Ovary (tissue), 9 donors: ENCODE results near the gene HSP90AB1. TPM values are rescaled to one million over a fixed set of nuclear protein-coding genes. Genes with fewer than 3 reads are reported as not detected.
A peak's percentile ranks its signal among the peaks of the same experiment; 100 is the strongest.
"Not testable (repeated sequence)": the region's sequence is repeated elsewhere in the genome, so short reads cannot be mapped to it uniquely, and the experiment has no call there.

ENCODE experiments used
- DNase-seq, 5 donors: peaks; one replicate each; pipeline ENCODE4 v3.0.0-alpha.2; 2019 to 2020
- H3K27ac ChIP-seq, 2 donors: fragments of 200-600 bp; one replicate each; pipeline versions ENCODE4 v1.5.1 to v1.8.0; 2019 to 2022
- H3K27me3 ChIP-seq: fragments of 200-600 bp; one replicate; pipeline ENCODE4 v1.8.0; 2022
- H3K36me3 ChIP-seq: fragments of 200-600 bp; sonication (generic); one replicate; pipeline ENCODE4 v1.5.1; 2019
- H3K4me1 ChIP-seq: one replicate; pipeline ENCODE4 v1.8.1; 2013; ENCODE audit warnings: mild to moderate bottlenecking, moderate library complexity; ENCODE audit not compliant: insufficient read depth
- H3K4me3 ChIP-seq: fragments of 200-600 bp; sonication (generic); one replicate; pipeline ENCODE4 v1.5.1; 2017
- H3K9me3 ChIP-seq, 2 donors: fragments of 200-600 bp in 1 of 2; sonication (generic) in 1 of 2; one replicate each; pipeline versions ENCODE4 v1.5.1 to v1.8.1; 2013 to 2019; ENCODE audit warnings: mild to moderate bottlenecking in 1 of 2, moderate library complexity in 1 of 2
- EP300 ChIP-seq: sonication (generic); formaldehyde crosslinking; IDR thresholded peaks from one replicate; pipeline ENCODE4 v1.6.1; 2017; ENCODE audit warnings: antibody characterized with exemption
- POLR2A ChIP-seq: fragments of 450-650 bp; IDR thresholded peaks from one replicate; pipeline ENCODE4 v1.6.1; 2017; ENCODE audit warnings: antibody characterized with exemption, mild to moderate bottlenecking, moderate library complexity
- WGBS, 3 donors: extraction: QIAGEN DNeasy Blood & Tissue Kit in 1 of 3; methylation state at CpG; one replicate each; pipeline versions ENCODE4 v1.1.5 to v1.1.7; 2013 to 2017; 5-methylcytosine and 5-hydroxymethylcytosine counted together
- intact Hi-C, 4 donors: fragments of 100-400 bp; cut with DNase I; formaldehyde crosslinking; loops; one replicate each; pipeline versions ENCODE4 v1.11.0 to v1.15.1; 2022 to 2023
- polyA plus RNA-seq, 2 donors: library from polyadenylated mRNA; stranded (reverse); fragments of 200-250 nt in 1 of 2; fragments of 350-450 nt in 1 of 2; fragmentation: Illumina TruSeq in 1 of 2; extraction: RNeasy Lipid Tissue Mini Kit (QIAGEN cat#74804) in 1 of 2; gene quantifications; one replicate each; pipeline ENCODE4 v1.2.3, GENCODE V29; 2013 to 2014
- total RNA-seq, 7 donors: library from RNA; depleted of rRNA in 2 of 7; stranded (reverse); fragments of >200 nt in 2 of 7; fragmentation: NEBNext Ultra II Directional in 3 of 7; extraction: Animal tissue kit (Norgen Biotek cat#: 25700) in 3 of 7; gene quantifications; one replicate each; pipeline versions ENCODE4 v1.1.0 to v1.2.4, GENCODE V29; 2016 to 2023
- TF ChIP-seq, protein P1 (sequence below), 3 donors: fragments of 450-650 bp in 2 of 3; fragments of 200-600 bp in 1 of 3; IDR thresholded peaks; one replicate each; pipeline versions ENCODE4 v1.5.1 to v1.8.0; 2016 to 2022; ENCODE audit warnings: antibody characterized with exemption in 3 of 3, mild to moderate bottlenecking in 1 of 3
- donor health status: DM: no; HTN: no; CAD: no; lungs with moderate emphysema.
- donor health status: DM: no; HTN: no; CAD: no.
- donor health status: Bipolar disorder and iron deficiency.
- donor health status: DM: yes; HTN: yes; CAD: no.
- donor health status: DM: no; HTN: no; CAD: no.
- donor health status: DM: yes; HTN: yes; CAD: no.

HSP90AB1 gene
- total and polyA plus RNA-seq, 9 donors: 820 to 1,905 (median 1,051) TPM

DNA sequence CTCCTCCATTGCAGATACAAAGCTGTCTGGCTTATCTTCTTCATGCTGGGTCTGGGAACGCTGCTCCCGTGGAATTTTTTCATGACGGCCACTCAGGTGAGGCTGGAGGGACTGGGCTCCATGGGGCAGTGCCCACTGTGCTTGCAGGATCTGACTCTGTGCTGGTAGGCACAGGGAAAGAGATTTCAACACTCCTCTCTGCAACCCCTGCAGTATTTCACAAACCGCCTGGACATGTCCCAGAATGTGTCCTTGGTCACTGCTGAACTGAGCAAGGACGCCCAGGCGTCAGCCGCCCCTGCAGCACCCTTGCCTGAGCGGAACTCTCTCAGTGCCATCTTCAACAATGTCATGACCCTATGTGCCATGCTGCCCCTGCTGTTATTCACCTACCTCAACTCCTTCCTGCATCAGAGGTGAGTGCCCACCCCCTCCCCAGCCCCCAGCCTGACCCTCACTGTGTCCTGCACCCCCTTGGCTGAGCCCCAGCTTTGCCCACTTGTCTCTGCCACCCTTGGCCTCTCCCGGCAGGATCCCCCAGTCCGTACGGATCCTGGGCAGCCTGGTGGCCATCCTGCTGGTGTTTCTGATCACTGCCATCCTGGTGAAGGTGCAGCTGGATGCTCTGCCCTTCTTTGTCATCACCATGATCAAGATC lies 17.4 kb upstream of the HSP90AB1 start:
- intact Hi-C loops: loop anchor here in 2 of 4 donors (5.0 kb wide), 2 partner anchors 52 to 57 kb away; no protein-coding TSS in a partner anchor
- H3K27ac ChIP-seq: no peak overlapping the region
- H3K4me3 ChIP-seq: no peak overlapping the region
- WGBS, 3 donors: 81 to 87% (median 82%) methylated on average over 11 of the region's 11 CpGs
- no peaks in the 10 kb centered on the region for H3K36me3 ChIP-seq
- TF ChIP-seq POLR2A (no peak), EP300 (no peak)
- TF ChIP-seq, protein P1, sequence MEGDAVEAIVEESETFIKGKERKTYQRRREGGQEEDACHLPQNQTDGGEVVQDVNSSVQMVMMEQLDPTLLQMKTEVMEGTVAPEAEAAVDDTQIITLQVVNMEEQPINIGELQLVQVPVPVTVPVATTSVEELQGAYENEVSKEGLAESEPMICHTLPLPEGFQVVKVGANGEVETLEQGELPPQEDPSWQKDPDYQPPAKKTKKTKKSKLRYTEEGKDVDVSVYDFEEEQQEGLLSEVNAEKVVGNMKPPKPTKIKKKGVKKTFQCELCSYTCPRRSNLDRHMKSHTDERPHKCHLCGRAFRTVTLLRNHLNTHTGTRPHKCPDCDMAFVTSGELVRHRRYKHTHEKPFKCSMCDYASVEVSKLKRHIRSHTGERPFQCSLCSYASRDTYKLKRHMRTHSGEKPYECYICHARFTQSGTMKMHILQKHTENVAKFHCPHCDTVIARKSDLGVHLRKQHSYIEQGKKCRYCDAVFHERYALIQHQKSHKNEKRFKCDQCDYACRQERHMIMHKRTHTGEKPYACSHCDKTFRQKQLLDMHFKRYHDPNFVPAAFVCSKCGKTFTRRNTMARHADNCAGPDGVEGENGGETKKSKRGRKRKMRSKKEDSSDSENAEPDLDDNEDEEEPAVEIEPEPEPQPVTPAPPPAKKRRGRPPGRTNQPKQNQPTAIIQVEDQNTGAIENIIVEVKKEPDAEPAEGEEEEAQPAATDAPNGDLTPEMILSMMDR (IDR thresholded peaks at IDR 0.05): no peak
- no peak for DNase-seq
- H3K4me1 ChIP-seq: peaks cover 19% of the 10 kb centered on the region
- no peaks in the 10 kb centered on the region for H3K9me3 ChIP-seq
- H3K27me3 ChIP-seq: no peaks in the 10 kb centered on the region

DNA sequence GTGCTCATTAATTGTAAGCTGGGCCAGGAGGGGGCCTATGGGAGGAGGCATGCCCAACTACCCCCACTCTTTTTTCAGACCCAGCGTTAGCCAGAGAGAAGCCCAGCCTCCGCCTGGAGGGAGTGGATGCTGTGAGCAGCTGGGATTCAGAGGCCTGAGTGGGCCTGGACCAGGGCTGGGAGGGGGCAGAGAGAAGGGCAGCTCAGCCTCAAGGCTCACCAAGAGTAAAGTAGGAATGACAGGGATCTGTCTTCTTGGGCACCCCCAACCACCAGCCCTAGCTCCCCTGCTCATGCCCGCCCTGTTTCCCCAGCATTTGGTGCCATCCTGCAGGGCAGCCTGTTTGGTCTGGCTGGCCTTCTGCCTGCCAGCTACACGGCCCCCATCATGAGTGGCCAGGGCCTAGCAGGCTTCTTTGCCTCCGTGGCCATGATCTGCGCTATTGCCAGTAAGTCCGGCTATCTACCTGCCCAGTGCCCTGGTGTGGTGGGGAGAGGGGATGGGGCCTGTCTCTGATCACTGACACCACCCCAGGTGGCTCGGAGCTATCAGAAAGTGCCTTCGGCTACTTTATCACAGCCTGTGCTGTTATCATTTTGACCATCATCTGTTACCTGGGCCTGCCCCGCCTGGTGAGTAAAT lies 16.7 kb upstream of the HSP90AB1 start:
- TF ChIP-seq, protein P1 (IDR thresholded peaks at IDR 0.05): no peak
- no peak for TF ChIP-seq EP300
- TF ChIP-seq POLR2A: no peak
- DNase-seq: no peak
- no peaks in the 10 kb centered on the region for H3K27me3 ChIP-seq
- no peaks in the 10 kb centered on the region for H3K9me3 ChIP-seq
- H3K4me3 ChIP-seq: no peak overlapping the region
- WGBS, 3 donors: 86 to 97% (median 94%) methylated on average over 8 to 10 of the region's 10 CpGs
- no peak overlapping the region for H3K27ac ChIP-seq
- intact Hi-C loops: loop anchor here in 1 of 4 donors (5.0 kb wide), 1 partner anchor 58 kb away; no protein-coding TSS in a partner anchor
- peaks cover 24% of the 10 kb centered on the region for H3K4me1 ChIP-seq
- H3K36me3 ChIP-seq: no peaks in the 10 kb centered on the region

GRCh38 chr6:44231426-44231825 lies 15.5 kb upstream of the HSP90AB1 start:
- peaks cover 20% of the 10 kb centered on the region for H3K4me1 ChIP-seq
- not testable (repeated sequence) for H3K27me3 ChIP-seq, H3K4me3 ChIP-seq, H3K36me3 ChIP-seq, DNase-seq, H3K27ac ChIP-seq, H3K9me3 ChIP-seq
- intact Hi-C loops: loop anchor here in 1 of 4 donors (5.0 kb wide), 1 partner anchor 59 kb away; no protein-coding TSS in a partner anchor
- WGBS, 3 donors: 53 to 83% (median 75%) methylated on average over 9 of the region's 9 CpGs

DNA sequence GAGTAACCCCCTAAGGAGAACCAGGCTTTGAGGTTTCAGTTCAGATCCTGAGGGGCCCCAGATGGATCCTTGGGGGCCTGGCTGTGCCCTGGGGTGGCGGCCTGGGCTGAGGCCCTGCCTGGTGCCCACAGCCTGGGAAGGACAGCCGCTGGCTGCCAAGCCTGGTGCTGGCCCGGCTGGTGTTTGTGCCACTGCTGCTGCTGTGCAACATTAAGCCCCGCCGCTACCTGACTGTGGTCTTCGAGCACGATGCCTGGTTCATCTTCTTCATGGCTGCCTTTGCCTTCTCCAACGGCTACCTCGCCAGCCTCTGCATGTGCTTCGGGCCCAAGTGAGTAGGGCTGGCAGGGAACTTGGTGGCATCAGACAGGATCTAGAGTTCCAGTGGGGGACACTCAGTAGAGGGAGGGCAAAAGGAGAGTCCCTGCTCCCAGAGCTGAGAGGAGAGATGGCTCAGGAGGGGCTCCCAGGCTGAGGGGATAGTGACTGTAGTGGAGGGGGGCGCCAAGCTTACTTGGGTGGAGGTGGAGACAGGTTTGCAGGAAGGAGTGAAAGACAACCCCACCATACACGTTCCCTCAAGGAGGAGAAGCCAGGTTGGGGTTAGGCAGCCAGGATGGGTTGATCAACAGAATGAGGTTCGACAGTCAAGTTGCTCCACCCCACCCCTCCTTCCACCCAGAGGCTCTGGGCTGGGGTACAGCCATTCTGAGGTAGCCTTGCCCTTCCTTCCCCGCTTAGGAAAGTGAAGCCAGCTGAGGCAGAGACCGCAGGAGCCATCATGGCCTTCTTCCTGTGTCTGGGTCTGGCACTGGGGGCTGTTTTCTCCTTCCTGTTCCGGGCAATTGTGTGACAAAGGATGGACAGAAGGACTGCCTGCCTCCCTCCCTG lies 14.0 kb upstream of the HSP90AB1 start:
- Histone ChIP-seq H3K4me3 (no peak overlapping the region), H3K27ac (peak overlapping the region; percentile 37 to 48), H3K27me3 (no peaks in the 10 kb centered on the region), H3K9me3 (no peaks in the 10 kb centered on the region), H3K4me1 (peaks cover 11% of the 10 kb centered on the region), H3K36me3 (no peaks in the 10 kb centered on the region)
- 87 to 92% (median 87%) methylated on average over 16 of the region's 16 CpGs for whole genome bisulfite sequencing, 3 donors
- intact Hi-C loops: loop anchor here in 1 of 4 donors (5.0 kb wide), 1 partner anchor 61 kb away; no protein-coding TSS in a partner anchor
- no peak for TF ChIP-seq POLR2A
- TF ChIP-seq, protein P1 (IDR thresholded peaks at IDR 0.05): no peak
- no peak for TF ChIP-seq EP300
- peak in 2 of 5 donors; percentile 11 to 19 for DNase-seq
